WI38 (cell line): Measurements from ENCODE around the gene SIDT1.
A peak's percentile ranks its signal among the peaks of the same experiment; 100 is the strongest.

Experiments used
- H3K4me3 ChIP-seq: 2 replicates; pipeline ENCODE4 v1.5.1; 2011; ENCODE audit warnings: low read depth, mild to moderate bottlenecking, control low read depth, low read length
- CTCF ChIP-seq: IDR thresholded peaks from 2 replicates; pipeline ENCODE4 v1.5.1; 2012; ENCODE audit warnings: low read depth, mild to moderate bottlenecking, control low read depth, low read length

The SIDT1 gene

GRCh38 chr3:113523241-113523640 lies 9.1 kb upstream of the SIDT1 start:
- TF ChIP-seq CTCF: no peak
- no peak overlapping the region for H3K4me3 ChIP-seq

- no peak for TF ChIP-seq CTCF
- H3K4me3 ChIP-seq: peak overlapping the region; percentile 48
Measured at GRCh38 chr3:113532698-113533533, 561 bp downstream of the SIDT1 start.

GRCh38 chr3:113533534-113533892 lies 1.2 kb downstream of the SIDT1 start:
- peak overlapping the region; percentile 48 for H3K4me3 ChIP-seq
- no peak for TF ChIP-seq CTCF

- no peak overlapping the region for H3K4me3 ChIP-seq
- TF ChIP-seq CTCF: no peak
Measured at GRCh38 chr3:113534365-113534764, 2.0 kb downstream of the SIDT1 start.

- 0 out of 2 replicates have a peak, but pooled peaks have one; percentile 29 for TF ChIP-seq CTCF
- no peak overlapping the region for H3K4me3 ChIP-seq
Measured at GRCh38 chr3:113535898-113536297, 3.5 kb downstream of the SIDT1 start.

DNA sequence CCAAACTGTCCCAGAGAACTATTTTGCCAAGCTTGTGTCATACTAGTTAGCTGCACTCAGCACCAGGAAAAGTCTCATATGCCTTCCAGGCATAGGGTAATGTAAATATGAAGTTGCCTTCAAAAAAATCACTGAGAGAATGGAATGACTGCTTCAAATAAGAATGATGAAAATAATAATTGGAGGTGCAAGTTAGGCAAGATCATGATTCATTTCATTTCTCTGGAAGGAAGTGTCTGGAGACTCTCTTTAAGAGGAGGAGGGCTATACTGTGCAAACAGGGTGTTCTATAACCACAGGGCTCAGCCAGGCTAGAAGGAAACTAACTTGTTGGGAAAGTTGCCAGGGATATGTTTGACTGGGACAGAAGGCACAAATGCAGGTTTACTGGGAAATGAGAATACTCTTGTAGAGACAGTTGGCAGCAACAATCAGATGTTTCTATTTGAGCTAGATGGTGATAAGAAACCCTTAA lies 4.3 kb downstream of the SIDT1 start:
- TF ChIP-seq CTCF: no peak
- H3K4me3 ChIP-seq: no peak overlapping the region

- no peak for TF ChIP-seq CTCF
Measured at GRCh38 chr3:113537155-113537554, 4.8 kb downstream of the SIDT1 start.

More at GRCh38 chr3:113537155-113537554, 4.8 kb downstream of the SIDT1 start:
- H3K4me3 ChIP-seq: no peak overlapping the region
